ENCODE data around the gene KIF21B. TPM values are rescaled to one million over a fixed set of nuclear protein-coding genes. Genes with fewer than 3 reads are reported as not detected.

Gene KIF21B
- total RNA-seq, 2 experiments from 2014 or later: 93.5 to 94.0 TPM

- POLR2A ChIA-PET: interaction anchor here (1.0 to 1.1 kb wide), 2 partner anchors 9 to 16 kb away, joined by 3 read pairs; partner anchors contain the start of gene KIF21B
- peak overlapping the region; percentile 97 for H3K27ac Mint-ChIP-seq
- intact Hi-C loops (cut with micrococcal nuclease): no loop called here
These were observed 9.3 kb downstream of the KIF21B start for GRCh38 chr1:201013991-201014815.

GRCh38 chr1:201013031-201013485, 10.5 kb downstream of the KIF21B start:
- peaks cover 36% of the 10 kb centered on the region for H3K36me3 Mint-ChIP-seq (ENCODE audit: low read depth)
- H3K27ac Mint-ChIP-seq: peak overlapping the region; percentile 87
- DNase-seq (peak; percentile 57), ATAC-seq (peak; percentile 52)
- H3K27me3 Mint-ChIP-seq: no peaks in the 10 kb centered on the region
- H3K4me1 Mint-ChIP-seq (ENCODE audit: low read depth): peaks cover 85% of the 10 kb centered on the region
- TF ChIP-seq CTCF (IDR thresholded peaks at IDR 0.05): no peak
- ChIA-PET POLR2A (interaction anchor here (1.5 to 1.9 kb wide), 2 partner anchors 8 to 35 kb away, joined by 3 to 6 read pairs; no protein-coding TSS in a partner anchor), CTCF (interaction anchor here (0.9 to 2.7 kb wide), 3 partner anchors 8 to 41 kb away, joined by 4 to 15 read pairs (median 4); no protein-coding TSS in a partner anchor)
- peak overlapping the region; percentile 36 for H3K4me3 Mint-ChIP-seq
- no peaks in the 10 kb centered on the region for H3K9me3 Mint-ChIP-seq
- intact Hi-C loops (cut with micrococcal nuclease): no loop called here

More at GRCh38 chr1:201013991-201014815, 9.3 kb downstream of the KIF21B start:
- H3K9me3 Mint-ChIP-seq: no peaks in the 10 kb centered on the region
- no peak for ATAC-seq
- no peaks in the 10 kb centered on the region for H3K27me3 Mint-ChIP-seq
- H3K4me1 Mint-ChIP-seq (ENCODE audit: low read depth): peaks cover 88% of the 10 kb centered on the region
- no peak for DNase-seq
- TF ChIP-seq CTCF (IDR thresholded peaks at IDR 0.05): no peak
- peak overlapping the region; percentile 29 for H3K4me3 Mint-ChIP-seq
- CTCF ChIA-PET: interaction anchor here (0.6 to 9.5 kb wide), 6 partner anchors 11 to 105 kb away, joined by 3 to 68 read pairs (median 16); partner anchors contain the start of gene KIF21B
- peaks cover 41% of the 10 kb centered on the region for H3K36me3 Mint-ChIP-seq (ENCODE audit: low read depth)

- intact Hi-C loops (cut with micrococcal nuclease): no loop called here
These were observed 11.9 kb downstream of the KIF21B start for GRCh38 chr1:201011616-201012015.

GRCh38 chr1:201009962-201010645, 13.4 kb downstream of the KIF21B start:
- no peak overlapping the region for H3K4me3 Mint-ChIP-seq
- peak overlapping the region; percentile 58 for H3K27ac Mint-ChIP-seq
- H3K4me1 Mint-ChIP-seq (ENCODE audit: low read depth): peaks cover 56% of the 10 kb centered on the region
- ChIA-PET CTCF (interaction anchor here (0.8 to 2.7 kb wide), 7 partner anchors 10 to 39 kb away, joined by 3 to 15 read pairs (median 6); no protein-coding TSS in a partner anchor), POLR2A (interaction anchor here (1.2 to 2.5 kb wide), 4 partner anchors 9 to 12 kb away, joined by 4 to 8 read pairs (median 4); no protein-coding TSS in a partner anchor)
- H3K9me3 Mint-ChIP-seq: no peaks in the 10 kb centered on the region
- no peak for TF ChIP-seq CTCF (IDR thresholded peaks at IDR 0.05)
- peaks cover 31% of the 10 kb centered on the region for H3K36me3 Mint-ChIP-seq (ENCODE audit: low read depth)
- ATAC-seq (no peak), DNase-seq (no peak)
- intact Hi-C loops (cut with micrococcal nuclease): no loop called here
- H3K27me3 Mint-ChIP-seq: no peaks in the 10 kb centered on the region

More at GRCh38 chr1:201011616-201012015, 11.9 kb downstream of the KIF21B start:
- Mint-ChIP-seq H3K36me3 (ENCODE audit: low read depth) (peaks cover 33% of the 10 kb centered on the region), H3K27ac (peak overlapping the region; percentile 54), H3K27me3 (no peaks in the 10 kb centered on the region), H3K4me3 (no peak overlapping the region), H3K4me1 (ENCODE audit: low read depth) (peaks cover 70% of the 10 kb centered on the region), H3K9me3 (no peaks in the 10 kb centered on the region)
- CTCF ChIA-PET: interaction anchor here (1.3 to 2.7 kb wide), 4 partner anchors 9 to 107 kb away, joined by 4 to 15 read pairs (median 10); no protein-coding TSS in a partner anchor
- TF ChIP-seq CTCF (IDR thresholded peaks at IDR 0.05): no peak
- ATAC-seq: no peak
- POLR2A ChIA-PET: interaction anchor here (0.6 to 2.5 kb wide), 4 partner anchors 10 to 848 kb away, joined by 3 to 8 read pairs (median 4); no protein-coding TSS in a partner anchor
- no peak for DNase-seq
